ENCODE results near the gene CTSA. TPM values are rescaled to one million over a fixed set of nuclear protein-coding genes. Genes with fewer than 3 reads are reported as not detected.

Gene CTSA
- total and polyA plus RNA-seq, 2 of the 4 experiments (the other 2 are of a cell fraction): 19.0 to 312 TPM

DNA sequence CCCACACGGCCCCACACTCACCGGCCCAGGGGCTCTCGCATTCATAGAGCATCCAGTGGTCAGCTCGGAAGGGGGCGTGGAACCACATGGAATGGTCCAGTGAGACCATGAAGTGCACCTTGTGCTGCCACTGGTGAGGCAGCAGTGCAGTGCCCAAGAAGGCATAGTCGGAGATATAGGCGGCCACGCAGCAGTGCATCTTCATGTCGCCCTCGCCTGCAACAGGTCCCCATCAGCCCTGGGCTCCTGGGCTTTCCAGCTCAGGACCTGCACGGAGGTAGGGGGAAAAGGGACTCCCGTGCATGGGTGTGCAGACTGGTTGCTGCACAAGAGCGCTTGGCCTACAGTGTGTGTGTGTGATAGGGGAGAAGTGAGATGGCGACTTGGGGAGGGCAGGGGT lies 47.6 kb upstream of the CTSA start:
- Histone ChIP-seq H2AK5ac (ENCODE audit: low read depth, low read length) (no peak overlapping the region), H3K9ac (ENCODE audit: low read depth, low read length) (no peak overlapping the region), H3K14ac (replicated peaks; ENCODE audit: low read depth, low read length) (no peak overlapping the region), H3K27ac (ENCODE audit: insufficient read depth, low read length) (no peak overlapping the region), H3K9me1 (ENCODE audit: insufficient read depth, low read length) (peaks cover 14% of the 10 kb centered on the region), H2BK20ac (ENCODE audit: low read depth, low read length) (no peak overlapping the region), H3K18ac (ENCODE audit: low read depth, low read length) (no peak overlapping the region), H2AK9ac (replicated peaks; ENCODE audit: low read depth, low read length, poor library complexity) (no peak overlapping the region), H3K4me3 (ENCODE audit: insufficient read depth, low read depth, low read length) (no peak overlapping the region), H4K8ac (ENCODE audit: low read depth in 2 of 2, low read length in 2 of 2) (no peak overlapping the region), H3K9me3 (ENCODE audit: control insufficient read depth, insufficient read depth, low read length) (no peaks in the 10 kb centered on the region), H4K20me1 (ENCODE audit: insufficient read depth, low read length) (peaks cover 5% of the 10 kb centered on the region), H3K56ac (ENCODE audit: extremely low read depth, insufficient read depth, low read length) (no peak overlapping the region), H3K36me3 (ENCODE audit: control insufficient read depth, insufficient read depth, low read length) (peaks cover 63% of the 10 kb centered on the region), H3K79me1 (ENCODE audit: low read depth in 1 of 2, low read length in 2 of 2) (peaks cover 11 to 27% of the 10 kb centered on the region in 2 experiments; a peak in 2 of 4 replicates), H2BK5ac (ENCODE audit: low read depth, low read length, poor library complexity, severe bottlenecking) (no peak overlapping the region), H3K4ac (ENCODE audit: low read depth, low read length) (no peak overlapping the region), H3K4me1 (ENCODE audit: control insufficient read depth, insufficient read depth, low read length) (no peaks in the 10 kb centered on the region), H3K27me3 (ENCODE audit: control insufficient read depth, insufficient read depth, low read length) (no peaks in the 10 kb centered on the region), H2BK120ac (ENCODE audit: low read depth, low read length) (no peak overlapping the region), H4K91ac (ENCODE audit: insufficient read depth, low read depth, low read length) (no peak overlapping the region), H3K23ac (ENCODE audit: low read depth, low read length) (no peak overlapping the region), H2BK15ac (ENCODE audit: low read depth, low read length) (no peak overlapping the region), H3K4me2 (ENCODE audit: low read depth, low read length) (no peak overlapping the region), H2AFZ (replicated peaks; ENCODE audit: low read length, poor library complexity) (peak overlapping the region; percentile 43), H4K5ac (ENCODE audit: low read depth, low read length) (no peak overlapping the region)
- intact Hi-C loops (cut with micrococcal nuclease) (no loop called here), dilution Hi-C loops (cut with HindIII; ENCODE audit: low sequenced_read_pairs, unreplicated experiment) (no loop called here), in situ Hi-C loops (cut with MboI; ENCODE audit: low sequenced_read_pairs) (no loop called here)
- CTCF ChIA-PET: no interaction called here
- no peak for ATAC-seq (ENCODE audit: low read depth)
- TF ChIP-seq MXI1 (IDR thresholded peaks at IDR 0.05; ENCODE audit: borderline replicate concordance, low read depth, low read length): no peak
- no peak for TF ChIP-seq POLR2A (IDR thresholded peaks at IDR 0.05; ENCODE audit: low read depth, low read length)
- TF ChIP-seq CHD1 (IDR thresholded peaks at IDR 0.05; ENCODE audit: low read depth, low read length): no peak
- no peak for TF ChIP-seq RCOR1 (IDR thresholded peaks at IDR 0.05; ENCODE audit: insufficient replicate concordance, low read length)
- no peak for DNase-seq
- POLR2A ChIA-PET (ENCODE audit: unreplicated experiment): no interaction called here
- WGBS, 2 experiments (ENCODE audit: extremely low coverage in 2 of 2, insufficient read length in 1 of 2): 95% methylated on average over 6 of the region's 14 CpGs; no CpG with 5 or more reads in 1 of the 2 experiments
- no TSS peak for BruUV-seq (replicated peaks)
